Measurements from ENCODE around the gene TTC28.

TTC28 gene

GRCh38 chr22:28143961-28144745 is 535.5 kb downstream of the TTC28 start:
- TF ChIP-seq CTCF (IDR thresholded peaks at IDR 0.05; ENCODE audit: borderline replicate concordance, control extremely low read depth, extremely low read depth, insufficient read depth, missing control alignments): no peak
- in situ Hi-C loops (cut with MboI; ENCODE audit: low sequenced_read_pairs, unreplicated experiment): no loop called here
- no peak for DNase-seq (ENCODE audit: low spot score)

DNA sequence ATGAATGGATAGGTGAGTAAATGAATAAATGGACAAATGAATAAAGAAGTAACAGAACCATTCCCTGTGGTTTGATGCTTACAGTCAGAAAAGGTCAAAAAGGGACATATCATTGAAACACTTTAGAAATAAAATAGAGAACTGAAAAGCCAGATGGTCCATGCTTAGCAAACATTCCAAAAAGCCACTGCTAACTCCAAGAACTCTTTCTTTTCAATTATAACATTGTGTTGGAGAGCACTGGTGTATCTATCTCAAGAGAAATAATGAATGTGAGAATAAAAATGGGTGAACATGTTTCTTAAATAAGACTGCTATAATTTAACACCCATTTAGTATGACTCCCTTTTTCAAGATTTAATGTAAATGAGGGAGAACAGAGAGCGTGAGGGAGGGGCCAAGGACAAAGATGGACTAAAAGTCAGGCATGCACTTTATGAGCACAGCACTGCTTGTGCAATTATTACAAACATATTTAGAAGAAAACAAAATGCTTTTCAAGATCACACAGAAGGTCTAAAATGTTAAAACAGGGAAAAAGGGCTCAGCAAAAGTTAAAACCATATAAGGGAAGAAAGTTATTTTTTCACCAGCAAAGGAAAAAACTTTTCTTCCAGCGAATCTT is 536.3 kb downstream of the TTC28 start:
- no peak for TF ChIP-seq CTCF (IDR thresholded peaks at IDR 0.05; ENCODE audit: borderline replicate concordance, control extremely low read depth, extremely low read depth, insufficient read depth, missing control alignments)
- no peak for DNase-seq (ENCODE audit: low spot score)
- in situ Hi-C loops (cut with MboI; ENCODE audit: low sequenced_read_pairs, unreplicated experiment): no loop called here

- in situ Hi-C loops (cut with MboI; ENCODE audit: low sequenced_read_pairs, unreplicated experiment): no loop called here
- no peak for TF ChIP-seq CTCF (IDR thresholded peaks at IDR 0.05; ENCODE audit: borderline replicate concordance, control extremely low read depth, extremely low read depth, insufficient read depth, missing control alignments)
- DNase-seq (ENCODE audit: low spot score): no peak
Observed at GRCh38 chr22:28142361-28142961, 537.2 kb downstream of the TTC28 start.

DNA sequence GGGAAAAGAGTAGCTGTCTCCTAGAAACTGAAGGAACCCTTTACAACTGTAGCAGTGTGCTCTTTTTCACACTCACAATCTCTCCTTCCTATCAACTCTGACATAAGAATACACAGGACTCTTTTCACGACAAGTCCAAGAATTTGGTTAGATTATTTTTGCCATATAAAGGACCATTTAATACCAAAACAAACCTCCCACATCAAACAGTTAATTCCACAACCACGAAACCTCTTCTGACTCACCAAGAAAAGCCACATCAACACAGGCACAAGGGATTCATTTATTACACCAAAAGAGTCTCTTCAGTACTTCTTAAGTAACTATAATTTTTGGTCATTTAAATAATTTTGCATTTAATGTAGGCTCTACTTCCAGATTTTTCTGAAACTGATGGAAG is 538.0 kb downstream of the TTC28 start:
- no peak for DNase-seq (ENCODE audit: low spot score)
- in situ Hi-C loops (cut with MboI; ENCODE audit: low sequenced_read_pairs, unreplicated experiment): no loop called here
- TF ChIP-seq CTCF (IDR thresholded peaks at IDR 0.05; ENCODE audit: borderline replicate concordance, control extremely low read depth, extremely low read depth, insufficient read depth, missing control alignments): no peak

DNA sequence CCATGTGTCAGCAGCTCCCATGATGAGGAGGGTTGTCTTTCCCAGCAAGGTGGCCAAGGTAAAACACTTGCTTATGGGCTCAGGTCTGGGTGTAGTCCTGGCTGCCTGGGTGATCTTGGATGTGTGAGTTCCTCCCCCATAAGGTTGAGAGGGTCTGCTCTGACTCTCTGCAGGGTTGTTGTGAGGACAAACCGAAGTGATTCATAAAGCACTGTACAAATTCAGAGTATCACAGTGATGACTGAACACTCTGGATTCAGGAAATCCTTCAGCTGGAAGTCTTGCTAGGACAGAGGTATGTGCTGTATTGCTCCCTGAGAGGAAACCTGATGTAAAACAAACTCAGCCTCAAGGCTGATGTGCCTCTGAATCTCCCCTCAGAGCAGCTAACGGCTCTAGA is 539.7 kb downstream of the TTC28 start:
- TF ChIP-seq CTCF (IDR thresholded peaks at IDR 0.05; ENCODE audit: borderline replicate concordance, control extremely low read depth, extremely low read depth, insufficient read depth, missing control alignments): no peak
- in situ Hi-C loops (cut with MboI; ENCODE audit: low sequenced_read_pairs, unreplicated experiment): no loop called here
- no peak for DNase-seq (ENCODE audit: low spot score)

DNA sequence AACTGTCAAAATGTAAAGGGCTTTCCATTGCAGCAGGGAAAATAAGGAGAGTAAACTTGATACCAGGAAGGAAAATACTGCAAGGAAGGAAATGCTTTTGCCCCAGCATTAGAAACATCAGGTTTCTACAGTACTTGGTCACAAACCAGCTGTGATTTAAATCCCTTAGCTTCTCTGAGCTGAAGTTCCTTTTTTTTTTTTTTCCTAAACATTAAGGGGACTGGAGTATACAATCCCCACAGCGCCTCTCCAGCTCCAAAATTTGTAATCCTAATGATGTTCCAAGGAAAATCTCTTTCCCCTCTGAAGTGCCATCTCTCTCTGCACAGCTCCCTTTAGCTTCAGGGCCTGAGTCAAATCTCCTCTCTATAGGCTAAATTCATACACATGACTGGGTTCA is 540.1 kb downstream of the TTC28 start:
- no peak for DNase-seq (ENCODE audit: low spot score)
- in situ Hi-C loops (cut with MboI; ENCODE audit: low sequenced_read_pairs, unreplicated experiment): no loop called here
- TF ChIP-seq CTCF (IDR thresholded peaks at IDR 0.05; ENCODE audit: borderline replicate concordance, control extremely low read depth, extremely low read depth, insufficient read depth, missing control alignments): no peak
